Measurements from ENCODE around the gene TMPRSS13.

TMPRSS13 gene

DNA sequence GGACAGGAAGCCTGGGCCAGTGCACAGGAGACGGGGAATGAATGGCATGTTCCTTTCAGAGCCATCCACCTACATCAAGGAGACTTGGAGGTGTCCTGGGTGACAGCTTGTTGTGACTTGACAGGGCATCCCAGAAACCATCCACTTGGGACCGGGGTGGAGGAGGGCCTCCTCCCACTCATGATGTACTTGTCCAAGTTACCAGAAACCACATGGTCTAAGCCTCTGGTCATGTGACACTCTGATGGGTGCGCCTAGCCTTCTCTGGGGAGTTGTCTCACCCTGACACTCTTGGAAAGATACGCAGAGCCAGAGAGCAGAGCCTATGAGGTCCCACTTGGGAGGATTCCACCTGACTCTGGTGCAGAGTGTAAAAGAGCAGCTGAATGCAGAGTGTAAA lies 31.1 kb downstream of the TMPRSS13 start:
- TF ChIP-seq CSDC2 (CRISPR knock-in tag; IDR thresholded peaks at IDR 0.05) (no peak), CSRNP3 (CRISPR knock-in tag; IDR thresholded peaks at IDR 0.05) (no peak), ZFP3 (CRISPR knock-in tag; IDR thresholded peaks at IDR 0.05) (no peak), BACH2 (CRISPR knock-in tag; IDR thresholded peaks at IDR 0.05; ENCODE audit: borderline replicate concordance) (no peak), ISL1 (CRISPR knock-in tag; IDR thresholded peaks at IDR 0.05) (no peak), RARB (CRISPR knock-in tag; IDR thresholded peaks at IDR 0.05) (no peak), SNAI2 (CRISPR knock-in tag; IDR thresholded peaks at IDR 0.05) (no peak), PPARA (CRISPR knock-in tag; IDR thresholded peaks at IDR 0.05; ENCODE audit: borderline replicate concordance) (no peak), TCF4 (CRISPR knock-in tag; IDR thresholded peaks at IDR 0.05; ENCODE audit: borderline replicate concordance) (no peak), ZFP30 (CRISPR knock-in tag; IDR thresholded peaks at IDR 0.05) (no peak), ZNF70 (CRISPR knock-in tag; IDR thresholded peaks at IDR 0.05) (no peak), TOX (CRISPR knock-in tag; IDR thresholded peaks at IDR 0.05; ENCODE audit: borderline replicate concordance) (no peak), ESRRG (CRISPR knock-in tag; IDR thresholded peaks at IDR 0.05) (no peak), CREB5 (CRISPR knock-in tag; IDR thresholded peaks at IDR 0.05; ENCODE audit: low read depth) (no peak), ZC3H10 (CRISPR knock-in tag; IDR thresholded peaks at IDR 0.05) (no peak), GLIS3 (CRISPR knock-in tag; IDR thresholded peaks at IDR 0.05) (no peak), ZNF565 (CRISPR knock-in tag; conservative IDR thresholded peaks at IDR 0.05; ENCODE audit: low read depth) (no peak)
- TF ChIP-seq, protein P1, sequence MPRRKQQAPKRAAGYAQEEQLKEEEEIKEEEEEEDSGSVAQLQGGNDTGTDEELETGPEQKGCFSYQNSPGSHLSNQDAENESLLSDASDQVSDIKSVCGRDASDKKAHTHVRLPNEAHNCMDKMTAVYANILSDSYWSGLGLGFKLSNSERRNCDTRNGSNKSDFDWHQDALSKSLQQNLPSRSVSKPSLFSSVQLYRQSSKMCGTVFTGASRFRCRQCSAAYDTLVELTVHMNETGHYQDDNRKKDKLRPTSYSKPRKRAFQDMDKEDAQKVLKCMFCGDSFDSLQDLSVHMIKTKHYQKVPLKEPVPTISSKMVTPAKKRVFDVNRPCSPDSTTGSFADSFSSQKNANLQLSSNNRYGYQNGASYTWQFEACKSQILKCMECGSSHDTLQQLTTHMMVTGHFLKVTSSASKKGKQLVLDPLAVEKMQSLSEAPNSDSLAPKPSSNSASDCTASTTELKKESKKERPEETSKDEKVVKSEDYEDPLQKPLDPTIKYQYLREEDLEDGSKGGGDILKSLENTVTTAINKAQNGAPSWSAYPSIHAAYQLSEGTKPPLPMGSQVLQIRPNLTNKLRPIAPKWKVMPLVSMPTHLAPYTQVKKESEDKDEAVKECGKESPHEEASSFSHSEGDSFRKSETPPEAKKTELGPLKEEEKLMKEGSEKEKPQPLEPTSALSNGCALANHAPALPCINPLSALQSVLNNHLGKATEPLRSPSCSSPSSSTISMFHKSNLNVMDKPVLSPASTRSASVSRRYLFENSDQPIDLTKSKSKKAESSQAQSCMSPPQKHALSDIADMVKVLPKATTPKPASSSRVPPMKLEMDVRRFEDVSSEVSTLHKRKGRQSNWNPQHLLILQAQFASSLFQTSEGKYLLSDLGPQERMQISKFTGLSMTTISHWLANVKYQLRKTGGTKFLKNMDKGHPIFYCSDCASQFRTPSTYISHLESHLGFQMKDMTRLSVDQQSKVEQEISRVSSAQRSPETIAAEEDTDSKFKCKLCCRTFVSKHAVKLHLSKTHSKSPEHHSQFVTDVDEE (CRISPR knock-in tag; IDR thresholded peaks at IDR 0.05) = no peak
- TF ChIP-seq, protein P2, sequence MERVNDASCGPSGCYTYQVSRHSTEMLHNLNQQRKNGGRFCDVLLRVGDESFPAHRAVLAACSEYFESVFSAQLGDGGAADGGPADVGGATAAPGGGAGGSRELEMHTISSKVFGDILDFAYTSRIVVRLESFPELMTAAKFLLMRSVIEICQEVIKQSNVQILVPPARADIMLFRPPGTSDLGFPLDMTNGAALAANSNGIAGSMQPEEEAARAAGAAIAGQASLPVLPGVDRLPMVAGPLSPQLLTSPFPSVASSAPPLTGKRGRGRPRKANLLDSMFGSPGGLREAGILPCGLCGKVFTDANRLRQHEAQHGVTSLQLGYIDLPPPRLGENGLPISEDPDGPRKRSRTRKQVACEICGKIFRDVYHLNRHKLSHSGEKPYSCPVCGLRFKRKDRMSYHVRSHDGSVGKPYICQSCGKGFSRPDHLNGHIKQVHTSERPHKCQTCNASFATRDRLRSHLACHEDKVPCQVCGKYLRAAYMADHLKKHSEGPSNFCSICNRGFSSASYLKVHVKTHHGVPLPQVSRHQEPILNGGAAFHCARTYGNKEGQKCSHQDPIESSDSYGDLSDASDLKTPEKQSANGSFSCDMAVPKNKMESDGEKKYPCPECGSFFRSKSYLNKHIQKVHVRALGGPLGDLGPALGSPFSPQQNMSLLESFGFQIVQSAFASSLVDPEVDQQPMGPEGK (CRISPR knock-in tag; IDR thresholded peaks at IDR 0.05; ENCODE audit: borderline replicate concordance) = no peak
- TF ChIP-seq, protein P3, sequence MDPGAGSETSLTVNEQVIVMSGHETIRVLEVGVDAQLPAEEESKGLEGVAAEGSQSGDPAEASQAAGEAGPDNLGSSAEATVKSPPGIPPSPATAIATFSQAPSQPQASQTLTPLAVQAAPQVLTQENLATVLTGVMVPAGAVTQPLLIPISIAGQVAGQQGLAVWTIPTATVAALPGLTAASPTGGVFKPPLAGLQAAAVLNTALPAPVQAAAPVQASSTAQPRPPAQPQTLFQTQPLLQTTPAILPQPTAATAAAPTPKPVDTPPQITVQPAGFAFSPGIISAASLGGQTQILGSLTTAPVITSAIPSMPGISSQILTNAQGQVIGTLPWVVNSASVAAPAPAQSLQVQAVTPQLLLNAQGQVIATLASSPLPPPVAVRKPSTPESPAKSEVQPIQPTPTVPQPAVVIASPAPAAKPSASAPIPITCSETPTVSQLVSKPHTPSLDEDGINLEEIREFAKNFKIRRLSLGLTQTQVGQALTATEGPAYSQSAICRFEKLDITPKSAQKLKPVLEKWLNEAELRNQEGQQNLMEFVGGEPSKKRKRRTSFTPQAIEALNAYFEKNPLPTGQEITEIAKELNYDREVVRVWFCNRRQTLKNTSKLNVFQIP (CRISPR knock-in tag; IDR thresholded peaks at IDR 0.05; ENCODE audit: borderline replicate concordance, low read depth) = no peak
- ATAC-seq = no peak

DNA sequence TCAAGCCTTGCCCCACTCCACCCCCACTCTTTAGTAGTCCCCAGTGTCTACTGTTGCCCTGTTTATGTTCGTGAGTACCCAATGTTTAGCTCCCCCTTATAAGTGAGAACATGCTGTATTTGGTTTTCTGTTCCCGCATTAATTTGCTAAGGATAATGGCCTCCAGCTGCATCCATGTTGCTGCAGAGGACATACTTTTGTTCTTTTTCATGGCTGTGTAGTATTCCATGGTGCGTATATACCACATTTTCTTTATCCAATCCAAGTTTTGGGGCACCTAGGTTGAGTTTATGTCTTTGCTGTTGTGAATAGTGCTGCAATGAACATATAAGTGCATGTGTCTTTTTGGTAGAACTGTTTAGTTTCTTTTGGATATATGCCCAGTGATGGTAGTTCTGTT lies 36.6 kb downstream of the TMPRSS13 start:
- no peak for ATAC-seq

DNA sequence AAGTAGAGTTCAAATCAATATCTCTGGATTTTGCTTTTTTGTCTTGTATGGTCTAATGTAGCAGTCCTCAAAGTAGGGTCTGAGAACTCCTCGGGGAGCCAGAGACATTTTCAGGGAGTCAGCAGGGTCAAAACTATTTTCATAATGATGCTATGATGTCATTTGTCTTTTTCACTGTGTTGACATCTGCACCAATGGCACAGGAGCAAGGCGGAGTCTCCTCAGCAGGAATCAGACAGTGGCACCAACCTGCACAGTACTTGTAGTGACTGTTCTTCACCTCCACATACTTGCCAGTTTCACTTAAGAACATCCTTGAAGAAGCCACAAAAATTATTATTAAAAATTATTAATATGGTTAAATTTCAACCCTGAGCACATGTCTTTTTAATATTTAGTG lies 37.8 kb downstream of the TMPRSS13 start:
- TF ChIP-seq, protein P2 (CRISPR knock-in tag; IDR thresholded peaks at IDR 0.05; ENCODE audit: borderline replicate concordance) = no peak
- no peak for ATAC-seq

More for the DNA sequence above, 36.6 kb downstream of the TMPRSS13 start:
- TF ChIP-seq ISL1 (CRISPR knock-in tag; IDR thresholded peaks at IDR 0.05) (no peak), PPARA (CRISPR knock-in tag; IDR thresholded peaks at IDR 0.05; ENCODE audit: borderline replicate concordance) (no peak), ZC3H10 (CRISPR knock-in tag; IDR thresholded peaks at IDR 0.05) (no peak), OSR1 (CRISPR knock-in tag; IDR thresholded peaks at IDR 0.05) (no peak), ZNF8 (CRISPR knock-in tag; IDR thresholded peaks at IDR 0.05) (no peak), GLIS3 (CRISPR knock-in tag; IDR thresholded peaks at IDR 0.05) (no peak), ZNF565 (CRISPR knock-in tag; conservative IDR thresholded peaks at IDR 0.05; ENCODE audit: low read depth) (no peak)

Measured in SK-N-SH treated with all-trans-retinoic acid at 6 μM for 48 hours (cell line).